WTC11 (cell line): ENCODE measurements around the gene PXDC1. TPM values are rescaled to one million over a fixed set of nuclear protein-coding genes. Genes with fewer than 3 reads are reported as not detected.

Experiments used
- ATAC-seq: fragments of 200-7000 bp; cut with Tn5 transposase; 2 replicates; pipeline ENCODE4 v1.10.0; 2021; ENCODE audit warnings: mild to moderate bottlenecking, moderate library complexity
- CTCF ChIA-PET: fragments of 300-600 bp; sonication (Branson Sonifier 250); formaldehyde crosslinking; loops from one replicate; lab custom pipeline; 2021; ENCODE audit warnings: antibody characterized with exemption; lab: Charles Lee
- POLR2A ChIA-PET: fragments of 350-600 bp; sonication (Branson Sonifier 250); formaldehyde crosslinking; loops from one replicate; lab custom pipeline; 2021; ENCODE audit warnings: antibody characterized with exemption; lab: Charles Lee
- DNase-seq: peaks from one replicate; pipeline ENCODE4 v3.0.0; 2021; ENCODE audit warnings: low spot score
- H3K27ac Mint-ChIP-seq: 2 replicates; pipeline ENCODE4 v1.8.0; 2021; ENCODE audit warnings: mixed read lengths
- H3K27me3 Mint-ChIP-seq: 2 replicates; pipeline ENCODE4 v1.8.0; 2021; ENCODE audit warnings: low read depth, mild to moderate bottlenecking, moderate library complexity, mixed read lengths
- H3K36me3 Mint-ChIP-seq: 2 replicates; pipeline ENCODE4 v1.8.0; 2021; ENCODE audit warnings: mixed read lengths
- H3K4me1 Mint-ChIP-seq: 2 replicates; pipeline ENCODE4 v1.8.0; 2022; ENCODE audit warnings: mixed read lengths
- H3K4me3 Mint-ChIP-seq: 2 replicates; pipeline ENCODE4 v1.8.0; 2021; ENCODE audit warnings: mild to moderate bottlenecking, moderate library complexity, mixed read lengths
- H3K9me3 Mint-ChIP-seq: 2 replicates; pipeline ENCODE4 v1.8.0; 2021; ENCODE audit warnings: mixed read lengths
- ATF3 ChIP-seq: sonication (generic); formaldehyde crosslinking; conservative IDR thresholded peaks from 2 replicates; pipeline ENCODE4 v1.8.1; 2022; ENCODE audit warnings: mild to moderate bottlenecking, missing genetic modification reagents
- ERG ChIP-seq: fragments of 250-450 bp; sonication (Bioruptor Pico); IDR thresholded peaks from 2 replicates; pipeline ENCODE4 v1.8.0; 2021; ENCODE audit warnings: mild to moderate bottlenecking
- FOXJ3 ChIP-seq: sonication (generic); formaldehyde crosslinking; IDR thresholded peaks from 2 replicates; pipeline ENCODE4 v1.9.0; 2021; ENCODE audit warnings: missing genetic modification reagents, mild to moderate bottlenecking, borderline replicate concordance
- GABPB1 ChIP-seq: sonication (generic); formaldehyde crosslinking; IDR thresholded peaks from 2 replicates; pipeline ENCODE4 v1.8.1; 2023; ENCODE audit warnings: mild to moderate bottlenecking, missing genetic modification reagents
- GRHL2 ChIP-seq: fragments of 250-450 bp; sonication (Bioruptor Pico); IDR thresholded peaks from 2 replicates; pipeline ENCODE4 v1.8.0; 2022; ENCODE audit warnings: mild to moderate bottlenecking, moderate library complexity; ENCODE audit not compliant: insufficient replicate concordance, severe bottlenecking
- HMGXB4 ChIP-seq: sonication (generic); formaldehyde crosslinking; IDR thresholded peaks from 2 replicates; pipeline ENCODE4 v1.8.1; 2023; ENCODE audit warnings: mild to moderate bottlenecking, moderate library complexity, missing genetic modification reagents
- KAT7 ChIP-seq: sonication (generic); formaldehyde crosslinking; IDR thresholded peaks from 2 replicates; pipeline ENCODE4 v1.8.1; 2023; ENCODE audit warnings: missing genetic modification reagents, mild to moderate bottlenecking, borderline replicate concordance
- MLX ChIP-seq: sonication (generic); formaldehyde crosslinking; IDR thresholded peaks from 2 replicates; pipeline ENCODE4 v1.8.1; 2023; ENCODE audit warnings: mild to moderate bottlenecking, missing genetic modification reagents, moderate library complexity
- MXD4 ChIP-seq: fragments of 250-450 bp; sonication (Bioruptor Pico); IDR thresholded peaks from 2 replicates; pipeline ENCODE4 v1.8.0; 2021; ENCODE audit warnings: mild to moderate bottlenecking, moderate library complexity, borderline replicate concordance
- NR2C2 ChIP-seq: sonication (generic); formaldehyde crosslinking; IDR thresholded peaks from 2 replicates; pipeline ENCODE4 v1.8.0; 2022; ENCODE audit warnings: mild to moderate bottlenecking, missing genetic modification reagents
- RORB ChIP-seq: fragments of 250-450 bp; sonication (Bioruptor Pico); IDR thresholded peaks from 2 replicates; pipeline ENCODE4 v1.9.0; 2021; ENCODE audit warnings: mild to moderate bottlenecking
- SOX15 ChIP-seq: fragments of 250-450 bp; sonication (Bioruptor Pico); IDR thresholded peaks from 2 replicates; pipeline ENCODE4 v1.9.0; 2021; ENCODE audit warnings: mild to moderate bottlenecking
- SP1 ChIP-seq: sonication (generic); formaldehyde crosslinking; conservative IDR thresholded peaks from 2 replicates; pipeline ENCODE4 v1.8.1; 2022; ENCODE audit warnings: missing genetic modification reagents
- TCF7 ChIP-seq: sonication (generic); formaldehyde crosslinking; IDR thresholded peaks from 2 replicates; pipeline ENCODE4 v1.8.0; 2022; ENCODE audit warnings: mild to moderate bottlenecking, low read depth, missing genetic modification reagents, moderate library complexity
- ZNF232 ChIP-seq: sonication (generic); formaldehyde crosslinking; IDR thresholded peaks from 2 replicates; pipeline ENCODE4 v1.8.0; 2022; ENCODE audit warnings: mild to moderate bottlenecking, missing genetic modification reagents
- ZNF263 ChIP-seq: sonication (generic); formaldehyde crosslinking; IDR thresholded peaks from 2 replicates; pipeline ENCODE4 v1.8.1; 2022; ENCODE audit warnings: low read depth, mild to moderate bottlenecking, moderate library complexity, missing genetic modification reagents
- ZNF532 ChIP-seq: fragments of 250-450 bp; sonication (Bioruptor Pico); IDR thresholded peaks from 2 replicates; pipeline ENCODE4 v1.9.0; 2021; ENCODE audit warnings: mild to moderate bottlenecking, borderline replicate concordance
- ZNF671 ChIP-seq: fragments of 250-450 bp; sonication (Bioruptor Pico); IDR thresholded peaks from 2 replicates; pipeline ENCODE4 v1.8.0; 2021; ENCODE audit warnings: mild to moderate bottlenecking
- total RNA-seq: library from RNA; stranded (reverse); gene quantifications from 3 replicates; pipeline ENCODE4 v1.2.3, GENCODE V29; 2021

Gene PXDC1
- total RNA-seq, 1 experiment from 2014 or later = 3.3 TPM

GRCh38 chr6:3708540-3708939 lies 43.0 kb downstream of the PXDC1 start:
- POLR2A ChIA-PET = no interaction called here
- TF ChIP-seq ZNF263 (no peak), KAT7 (no peak), ATF3 (CRISPR knock-in tag) (no peak)
- no peaks in the 10 kb centered on the region for H3K4me1 Mint-ChIP-seq
- DNase-seq (no peak), ATAC-seq (no peak)
- H3K27ac Mint-ChIP-seq = no peak overlapping the region
- peaks cover 20% of the 10 kb centered on the region for H3K27me3 Mint-ChIP-seq
- peaks cover 19% of the 10 kb centered on the region; the same call in 1 of the 2 replicates for H3K36me3 Mint-ChIP-seq
- peaks cover 29% of the 10 kb centered on the region for H3K9me3 Mint-ChIP-seq
- CTCF ChIA-PET = no interaction called here
- H3K4me3 Mint-ChIP-seq = no peak overlapping the region

GRCh38 chr6:3707751-3708412 lies 43.6 kb downstream of the PXDC1 start:
- Mint-ChIP-seq H3K4me3 (no peak overlapping the region), H3K27ac (no peak overlapping the region), H3K4me1 (no peaks in the 10 kb centered on the region), H3K27me3 (peaks cover 20% of the 10 kb centered on the region), H3K36me3 (peaks cover 19% of the 10 kb centered on the region; the same call in 1 of the 2 replicates), H3K9me3 (peaks cover 29% of the 10 kb centered on the region)
- ChIA-PET CTCF (no interaction called here), POLR2A (no interaction called here)
- no peak for ATAC-seq
- no peak for DNase-seq
- TF ChIP-seq KAT7 (no peak), FOXJ3 (no peak), NR2C2 (CRISPR knock-in tag) (no peak), RORB (no peak), GABPB1 (CRISPR knock-in tag) (no peak), ERG (no peak), SP1 (CRISPR knock-in tag) (no peak), ZNF671 (CRISPR knock-in tag) (no peak), SOX15 (CRISPR knock-in tag) (no peak), TCF7 (CRISPR knock-in tag) (no peak), ZNF532 (CRISPR knock-in tag) (no peak), GRHL2 (CRISPR knock-in tag) (no peak), MXD4 (CRISPR knock-in tag) (no peak), MLX (CRISPR knock-in tag) (no peak), HMGXB4 (CRISPR knock-in tag) (no peak), ZNF232 (CRISPR knock-in tag) (no peak)
